ENCODE data around the gene TUBGCP3. TPM values are rescaled to one million over a fixed set of nuclear protein-coding genes. Genes with fewer than 3 reads are reported as not detected.
A peak's percentile ranks its signal among the peaks of the same experiment; 100 is the strongest.

TUBGCP3 gene
- total RNA-seq, 1 experiment from 2014 or later, result 49.9 TPM

DNA sequence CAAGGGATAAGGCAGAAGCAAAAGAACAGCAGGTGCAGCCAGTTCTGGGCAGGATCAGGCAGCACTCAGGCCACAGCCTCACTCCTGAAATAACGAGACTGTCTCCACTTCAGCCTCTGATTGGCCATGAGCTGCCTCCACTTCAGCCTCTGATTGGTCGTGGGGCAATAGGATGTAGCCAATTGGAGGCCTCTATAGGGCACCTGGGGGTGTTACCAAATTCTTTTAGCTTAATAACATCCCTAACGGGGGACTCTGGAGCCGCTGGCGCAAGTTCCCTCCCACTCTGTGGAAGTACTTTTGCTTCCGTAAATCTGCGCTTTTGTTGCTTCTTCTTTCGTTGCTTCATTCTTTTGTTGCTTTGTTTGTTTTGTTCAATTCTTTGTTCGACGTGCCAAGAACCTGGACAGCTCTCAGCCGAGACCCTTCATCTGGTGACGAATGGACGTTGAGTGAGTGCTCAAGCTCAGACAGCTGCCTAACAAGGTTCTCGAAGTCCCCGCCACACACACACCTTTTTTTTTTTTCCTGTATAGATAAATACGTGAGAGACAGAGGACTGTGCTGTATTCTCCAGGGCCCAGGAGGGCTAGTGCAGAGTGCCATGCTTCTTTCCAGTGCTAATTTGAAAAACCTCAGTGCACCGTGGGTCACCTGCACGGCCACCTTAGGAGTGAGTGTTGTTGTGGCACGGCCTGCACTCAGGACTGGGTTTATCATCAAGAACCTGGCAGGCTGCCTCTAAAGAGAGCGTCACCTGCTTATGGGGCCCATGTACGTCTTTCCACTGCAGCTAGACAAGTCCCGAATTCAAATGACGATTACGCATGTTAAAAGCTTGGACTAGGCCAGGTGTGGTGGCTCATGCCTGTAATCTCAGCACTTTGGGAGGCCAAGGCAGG lies 32.0 kb upstream of the TUBGCP3 start:
- Histone ChIP-seq H3K36me3 (ENCODE audit: insufficient read depth, low read length) (no peaks in the 10 kb centered on the region), H3K4me2 (ENCODE audit: low read depth, low read length, poor library complexity, severe bottlenecking) (no peak overlapping the region), H3K4me3 (ENCODE audit: low read length) (no peak overlapping the region), H2AFZ (ENCODE audit: low read length) (no peak overlapping the region), H3K9me2 (replicated peaks; ENCODE audit: insufficient read depth, low read length) (no peaks in the 10 kb centered on the region), H3K4me1 (ENCODE audit: low read length) (no peaks in the 10 kb centered on the region), H3K79me2 (ENCODE audit: low read length) (no peaks in the 10 kb centered on the region), H3K9ac (ENCODE audit: low read length) (no peak overlapping the region), H3K9me3 (ENCODE audit: low read length) (no peaks in the 10 kb centered on the region), H3K27ac (ENCODE audit: low read length) (no peak overlapping the region), H3K27me3 (ENCODE audit: low read length) (no peaks in the 10 kb centered on the region), H4K20me1 (ENCODE audit: insufficient read depth, low read depth, low read length) (no peaks in the 10 kb centered on the region)
- peak; percentile 76 for DNase-seq

DNA sequence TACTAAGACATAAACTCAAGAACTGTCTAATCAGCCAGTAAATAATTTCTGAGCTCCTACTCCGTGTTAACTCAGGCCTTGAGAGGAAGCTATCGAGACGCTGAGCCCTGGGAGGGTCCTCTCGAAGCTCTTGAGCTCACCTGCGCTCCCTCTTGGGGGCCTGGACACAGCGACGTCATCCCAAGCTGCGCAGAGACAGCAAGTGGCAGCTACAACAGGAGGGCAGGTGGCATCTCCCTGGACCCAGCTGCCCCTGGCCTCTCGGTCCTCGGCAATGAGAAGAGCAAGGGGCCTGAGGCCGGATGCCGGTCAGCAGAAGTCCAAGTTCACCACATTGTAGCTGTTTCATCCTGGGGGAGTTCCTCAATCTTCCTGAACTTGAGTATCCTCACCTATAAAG lies 30.5 kb upstream of the TUBGCP3 start:
- H3K4me2 ChIP-seq (ENCODE audit: low read depth, low read length, poor library complexity, severe bottlenecking), result no peak overlapping the region
- no peaks in the 10 kb centered on the region for H3K9me2 ChIP-seq (replicated peaks; ENCODE audit: insufficient read depth, low read length)
- H3K4me1 ChIP-seq (ENCODE audit: low read length), result peaks cover 10% of the 10 kb centered on the region
- H3K27ac ChIP-seq (ENCODE audit: low read length), result no peak overlapping the region
- H4K20me1 ChIP-seq (ENCODE audit: insufficient read depth, low read depth, low read length), result no peaks in the 10 kb centered on the region
- H3K79me2 ChIP-seq (ENCODE audit: low read length), result no peaks in the 10 kb centered on the region
- H3K36me3 ChIP-seq (ENCODE audit: insufficient read depth, low read length), result no peaks in the 10 kb centered on the region
- H3K9me3 ChIP-seq (ENCODE audit: low read length), result no peaks in the 10 kb centered on the region
- no peak overlapping the region for H3K9ac ChIP-seq (ENCODE audit: low read length)
- H2AFZ ChIP-seq (ENCODE audit: low read length), result no peak overlapping the region
- DNase-seq, result no peak
- no peak overlapping the region for H3K4me3 ChIP-seq (ENCODE audit: low read length)
- no peaks in the 10 kb centered on the region for H3K27me3 ChIP-seq (ENCODE audit: low read length)

DNA sequence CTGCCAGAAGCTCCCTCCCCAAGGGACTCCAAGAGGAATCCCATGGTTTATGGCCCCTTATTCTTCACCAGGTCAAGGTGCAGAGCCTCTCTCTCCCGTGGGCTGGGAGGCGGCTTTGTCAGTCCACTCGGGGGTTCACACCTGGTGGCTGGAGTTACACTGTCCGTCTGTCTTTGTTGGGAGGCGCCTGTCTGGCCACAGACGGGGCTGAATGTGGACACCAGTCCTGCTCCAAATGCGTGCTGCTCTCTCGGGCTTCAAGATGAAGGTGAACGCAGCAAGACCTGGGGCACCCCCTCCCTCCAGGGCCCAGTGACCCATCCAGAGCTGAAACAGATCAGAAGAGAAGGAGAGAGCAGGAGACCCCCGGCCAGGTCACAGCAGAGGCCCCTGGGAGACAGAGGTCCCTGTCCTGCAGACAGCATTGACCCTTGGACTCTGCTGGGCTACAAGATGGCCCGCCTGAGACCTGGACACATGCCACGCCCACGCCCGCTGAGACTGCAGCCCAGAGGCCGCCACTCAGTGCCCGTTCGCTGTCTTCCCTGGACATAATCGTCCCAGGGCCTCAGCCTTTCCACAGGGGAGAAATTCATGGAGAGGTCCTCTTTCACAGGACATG lies 29.9 kb upstream of the TUBGCP3 start:
- H3K4me2 ChIP-seq (ENCODE audit: low read depth, low read length, poor library complexity, severe bottlenecking), result no peak overlapping the region
- H3K4me1 ChIP-seq (ENCODE audit: low read length), result peaks cover 10% of the 10 kb centered on the region
- no peaks in the 10 kb centered on the region for H3K9me2 ChIP-seq (replicated peaks; ENCODE audit: insufficient read depth, low read length)
- no peaks in the 10 kb centered on the region for H3K79me2 ChIP-seq (ENCODE audit: low read length)
- no peaks in the 10 kb centered on the region for H3K36me3 ChIP-seq (ENCODE audit: insufficient read depth, low read length)
- H3K4me3 ChIP-seq (ENCODE audit: low read length), result no peak overlapping the region
- no peak overlapping the region for H2AFZ ChIP-seq (ENCODE audit: low read length)
- no peaks in the 10 kb centered on the region for H3K27me3 ChIP-seq (ENCODE audit: low read length)
- no peak overlapping the region for H3K27ac ChIP-seq (ENCODE audit: low read length)
- no peak for DNase-seq
- no peaks in the 10 kb centered on the region for H4K20me1 ChIP-seq (ENCODE audit: insufficient read depth, low read depth, low read length)
- H3K9ac ChIP-seq (ENCODE audit: low read length), result no peak overlapping the region
- no peaks in the 10 kb centered on the region for H3K9me3 ChIP-seq (ENCODE audit: low read length)

DNA sequence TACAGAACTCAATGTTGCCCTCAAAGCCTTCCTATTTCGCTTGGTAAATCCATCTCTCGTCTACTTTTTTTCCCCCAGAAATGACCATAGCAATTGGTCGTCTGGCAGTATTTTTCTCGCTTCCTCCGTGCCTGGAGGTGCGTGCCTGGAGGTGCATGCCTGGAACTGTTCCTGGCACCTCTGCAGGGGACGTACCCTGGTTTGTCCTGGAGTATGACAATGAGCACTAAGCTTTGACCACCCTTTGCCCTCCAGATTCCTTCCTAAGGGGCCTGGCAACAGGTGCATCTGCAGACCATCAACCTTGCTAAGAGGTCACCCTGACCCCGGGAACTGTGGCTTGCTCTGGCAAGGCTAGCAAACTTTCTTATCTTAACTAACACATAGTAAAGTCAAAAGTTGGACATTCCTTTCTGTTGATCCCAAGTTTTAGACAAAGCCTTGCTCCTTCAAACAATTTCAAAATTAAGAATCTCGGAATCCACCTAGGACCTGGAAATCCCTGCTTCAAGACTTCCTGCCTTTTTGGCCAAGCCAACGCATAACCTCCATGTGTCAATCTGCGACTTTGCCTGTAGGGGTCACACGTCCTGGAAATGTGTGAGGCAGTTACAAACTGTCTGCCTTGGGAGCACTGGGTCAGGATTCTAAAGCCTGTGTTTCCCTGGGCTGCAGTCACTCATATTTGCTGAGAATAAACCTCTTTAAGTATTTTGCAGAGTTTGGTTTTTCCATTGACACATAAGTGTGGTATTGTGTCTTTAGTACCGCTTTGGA lies 28.8 kb upstream of the TUBGCP3 start:
- no peaks in the 10 kb centered on the region for H3K9me2 ChIP-seq (replicated peaks; ENCODE audit: insufficient read depth, low read length)
- no peak overlapping the region for H3K4me2 ChIP-seq (ENCODE audit: low read depth, low read length, poor library complexity, severe bottlenecking)
- no peaks in the 10 kb centered on the region for H4K20me1 ChIP-seq (ENCODE audit: insufficient read depth, low read depth, low read length)
- H3K27ac ChIP-seq (ENCODE audit: low read length), result no peak overlapping the region
- H3K27me3 ChIP-seq (ENCODE audit: low read length), result no peaks in the 10 kb centered on the region
- peaks cover 11% of the 10 kb centered on the region for H3K4me1 ChIP-seq (ENCODE audit: low read length)
- H3K9me3 ChIP-seq (ENCODE audit: low read length), result no peaks in the 10 kb centered on the region
- H3K36me3 ChIP-seq (ENCODE audit: insufficient read depth, low read length), result no peaks in the 10 kb centered on the region
- peak; percentile 65 for DNase-seq
- no peak overlapping the region for H2AFZ ChIP-seq (ENCODE audit: low read length)
- H3K79me2 ChIP-seq (ENCODE audit: low read length), result no peaks in the 10 kb centered on the region
- no peak overlapping the region for H3K9ac ChIP-seq (ENCODE audit: low read length)
- H3K4me3 ChIP-seq (ENCODE audit: low read length), result no peak overlapping the region

DNA sequence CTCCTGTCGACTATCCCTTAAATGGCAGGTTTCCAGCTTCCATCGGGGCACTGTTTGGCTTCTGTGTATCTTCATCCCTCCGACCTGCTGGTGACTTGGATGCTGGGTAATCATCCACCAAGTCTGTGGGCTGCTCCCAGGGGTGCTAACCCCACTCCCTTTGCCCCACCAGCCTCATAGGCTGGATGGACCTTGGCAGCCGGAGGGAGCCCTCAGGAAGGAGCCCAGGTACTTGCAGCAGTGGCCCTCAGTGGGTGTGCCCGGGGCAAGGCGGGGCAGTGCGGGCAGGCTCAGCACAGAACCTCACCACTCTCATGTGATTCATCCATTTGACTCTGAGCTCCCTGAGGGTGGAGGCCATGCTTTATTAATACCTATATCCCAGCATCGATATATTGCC lies 27.4 kb upstream of the TUBGCP3 start:
- Histone ChIP-seq H3K27ac (ENCODE audit: low read length) (no peak overlapping the region), H3K36me3 (ENCODE audit: insufficient read depth, low read length) (no peaks in the 10 kb centered on the region), H4K20me1 (ENCODE audit: insufficient read depth, low read depth, low read length) (no peaks in the 10 kb centered on the region), H2AFZ (ENCODE audit: low read length) (no peak overlapping the region), H3K79me2 (ENCODE audit: low read length) (no peaks in the 10 kb centered on the region), H3K4me1 (ENCODE audit: low read length) (peaks cover 13% of the 10 kb centered on the region), H3K27me3 (ENCODE audit: low read length) (no peaks in the 10 kb centered on the region), H3K9me2 (replicated peaks; ENCODE audit: insufficient read depth, low read length) (no peaks in the 10 kb centered on the region), H3K4me2 (ENCODE audit: low read depth, low read length, poor library complexity, severe bottlenecking) (no peak overlapping the region), H3K9ac (ENCODE audit: low read length) (no peak overlapping the region), H3K4me3 (ENCODE audit: low read length) (no peak overlapping the region), H3K9me3 (ENCODE audit: low read length) (no peaks in the 10 kb centered on the region)
- no peak for DNase-seq

DNA sequence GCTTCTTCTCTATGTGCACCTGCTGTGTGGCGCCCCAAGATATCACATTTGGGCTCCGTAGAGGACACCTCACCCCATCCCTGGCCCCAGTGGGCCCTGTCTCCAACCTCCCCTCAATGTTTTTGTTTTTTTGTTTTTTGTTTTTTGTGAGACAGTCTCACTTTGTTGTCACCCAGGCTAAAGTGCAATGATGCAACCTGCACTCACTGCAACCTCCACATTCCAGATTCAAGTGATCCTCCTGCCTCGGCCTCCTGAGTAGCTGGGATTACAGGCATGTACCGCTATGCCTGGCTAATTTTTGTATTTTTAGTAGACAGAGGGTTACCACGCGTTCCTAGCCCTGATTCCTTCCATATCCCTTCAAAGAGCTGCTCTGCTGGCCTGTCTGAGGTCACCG lies 26.9 kb upstream of the TUBGCP3 start:
- H3K9me2 ChIP-seq (replicated peaks; ENCODE audit: insufficient read depth, low read length), result no peaks in the 10 kb centered on the region
- H3K4me3 ChIP-seq (ENCODE audit: low read length), result no peak overlapping the region
- H3K27me3 ChIP-seq (ENCODE audit: low read length), result no peaks in the 10 kb centered on the region
- H2AFZ ChIP-seq (ENCODE audit: low read length), result no peak overlapping the region
- H3K4me1 ChIP-seq (ENCODE audit: low read length), result peaks cover 13% of the 10 kb centered on the region
- no peaks in the 10 kb centered on the region for H3K36me3 ChIP-seq (ENCODE audit: insufficient read depth, low read length)
- DNase-seq, result no peak
- H3K4me2 ChIP-seq (ENCODE audit: low read depth, low read length, poor library complexity, severe bottlenecking), result no peak overlapping the region
- no peaks in the 10 kb centered on the region for H4K20me1 ChIP-seq (ENCODE audit: insufficient read depth, low read depth, low read length)
- no peak overlapping the region for H3K27ac ChIP-seq (ENCODE audit: low read length)
- no peaks in the 10 kb centered on the region for H3K9me3 ChIP-seq (ENCODE audit: low read length)
- no peaks in the 10 kb centered on the region for H3K79me2 ChIP-seq (ENCODE audit: low read length)
- H3K9ac ChIP-seq (ENCODE audit: low read length), result no peak overlapping the region

DNA sequence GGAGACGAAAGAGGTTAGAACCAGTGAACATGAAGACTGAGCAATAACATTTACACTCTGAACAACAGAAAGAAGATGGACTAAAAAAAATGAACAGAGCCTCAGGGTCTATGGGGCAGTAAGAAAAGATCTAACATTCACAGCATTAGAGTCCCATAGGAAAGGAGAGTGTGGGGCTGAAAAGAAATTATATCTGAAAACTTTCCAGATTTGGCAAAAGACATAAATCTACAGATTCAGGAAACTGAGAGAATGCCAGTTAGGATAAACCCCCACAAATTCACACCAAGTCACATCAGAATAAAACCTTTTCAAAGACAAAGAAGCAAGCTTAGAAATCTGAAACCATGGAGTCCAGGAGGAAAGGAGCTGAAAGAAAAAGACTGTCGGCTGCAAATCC lies 20.3 kb upstream of the TUBGCP3 start:
- H3K9ac ChIP-seq (ENCODE audit: low read length), result no peak overlapping the region
- H3K4me1 ChIP-seq (ENCODE audit: low read length), result peaks cover 9% of the 10 kb centered on the region
- H3K27ac ChIP-seq (ENCODE audit: low read length), result no peak overlapping the region
- no peaks in the 10 kb centered on the region for H3K9me2 ChIP-seq (replicated peaks; ENCODE audit: insufficient read depth, low read length)
- H4K20me1 ChIP-seq (ENCODE audit: insufficient read depth, low read depth, low read length), result no peaks in the 10 kb centered on the region
- H3K4me2 ChIP-seq (ENCODE audit: low read depth, low read length, poor library complexity, severe bottlenecking), result no peak overlapping the region
- no peak for DNase-seq
- H3K36me3 ChIP-seq (ENCODE audit: insufficient read depth, low read length), result no peaks in the 10 kb centered on the region
- no peak overlapping the region for H2AFZ ChIP-seq (ENCODE audit: low read length)
- H3K27me3 ChIP-seq (ENCODE audit: low read length), result no peaks in the 10 kb centered on the region
- H3K79me2 ChIP-seq (ENCODE audit: low read length), result no peaks in the 10 kb centered on the region
- H3K4me3 ChIP-seq (ENCODE audit: low read length), result no peak overlapping the region
- H3K9me3 ChIP-seq (ENCODE audit: low read length), result no peaks in the 10 kb centered on the region
